Keratinocyte (primary cell): Measurements from ENCODE around the gene MAZ. TPM values are rescaled to one million over a fixed set of nuclear protein-coding genes. Genes with fewer than 3 reads are reported as not detected.

ENCODE experiments used
- DNase-seq: peaks from one replicate; pipeline ENCODE4 v3.0.0-alpha.2; 2011; ENCODE audit warnings: low read depth, missing footprints, low spot score
- FAIRE-seq: peaks from 2 replicates; lab custom pipeline; 2011; peaks lifted over from hg19 to GRCh38; lab: Jason Lieb, UNC
- H2AFZ ChIP-seq: 2 replicates; pipeline ENCODE4 v1.6.0; 2012; ENCODE audit warnings: low read length, control low read depth, inconsistent platforms; ENCODE audit not compliant: control insufficient read depth
- H3K27ac ChIP-seq: 2 replicates; pipeline ENCODE4 v1.5.1; 2011; ENCODE audit warnings: low read length; ENCODE audit not compliant: control insufficient read depth, insufficient read depth
- H3K27me3 ChIP-seq: 3 replicates; pipeline ENCODE4 v1.6.0; 2011; ENCODE audit warnings: low read length; ENCODE audit not compliant: control insufficient read depth, insufficient read depth; ENCODE audit errors: extremely low read depth
- H3K36me3 ChIP-seq, 2 experiments: 2 replicates in 1 of 2; 3 replicates in 1 of 2; pipeline ENCODE4 v1.5.1; 2011; ENCODE audit warnings: low read length in 2 of 2, mild to moderate bottlenecking in 1 of 2; ENCODE audit not compliant: control insufficient read depth in 2 of 2, insufficient read depth in 2 of 2; ENCODE audit errors: extremely low read depth in 1 of 2
- H3K4me1 ChIP-seq: 3 replicates; pipeline ENCODE4 v1.5.1; 2011; ENCODE audit warnings: low read length; ENCODE audit not compliant: control insufficient read depth, insufficient read depth; ENCODE audit errors: extremely low read depth
- H3K4me2 ChIP-seq: 3 replicates; pipeline ENCODE4 v1.6.0; 2011; ENCODE audit warnings: low read depth, low read length; ENCODE audit not compliant: control insufficient read depth, insufficient read depth; ENCODE audit errors: extremely low read depth
- H3K4me3 ChIP-seq, 3 experiments: fragments of 200-600 bp in 1 of 3; sonication (generic) in 1 of 3; 2 replicates in 2 of 3; 3 replicates in 1 of 3; pipeline ENCODE4 v1.5.1; 2011 to 2016; ENCODE audit warnings: low read length in 3 of 3, mild to moderate bottlenecking in 3 of 3, control low read depth in 2 of 3, inconsistent platforms in 1 of 3, low read depth in 1 of 3, mixed read lengths in 1 of 3, mixed run types in 1 of 3, moderate library complexity in 1 of 3; ENCODE audit not compliant: control insufficient read depth in 2 of 3, insufficient read depth in 2 of 3; ENCODE audit errors: extremely low read depth in 1 of 3
- H3K79me2 ChIP-seq: 2 replicates; pipeline ENCODE4 v1.6.0; 2012; ENCODE audit warnings: low read length; ENCODE audit not compliant: control insufficient read depth, insufficient read depth
- H3K9ac ChIP-seq: 3 replicates; pipeline ENCODE4 v1.6.0; 2011; ENCODE audit warnings: low read length; ENCODE audit not compliant: control insufficient read depth, insufficient read depth; ENCODE audit errors: extremely low read depth
- H3K9me1 ChIP-seq: 3 replicates; pipeline ENCODE4 v1.6.0; 2011; ENCODE audit warnings: low read length; ENCODE audit not compliant: control insufficient read depth, insufficient read depth; ENCODE audit errors: extremely low read depth
- H3K9me3 ChIP-seq: 2 replicates; pipeline ENCODE4 v1.5.1; 2012; ENCODE audit warnings: low read depth, low read length; ENCODE audit not compliant: control insufficient read depth
- H4K20me1 ChIP-seq: 3 replicates; pipeline ENCODE4 v1.6.0; 2011; ENCODE audit warnings: low read length; ENCODE audit not compliant: control insufficient read depth, insufficient read depth; ENCODE audit errors: extremely low read depth
- CTCF ChIP-seq, 3 experiments: IDR thresholded peaks in 1 of 3; conservative IDR thresholded peaks in 1 of 3; optimal IDR thresholded peaks in 1 of 3; 2 replicates in 2 of 3; 3 replicates in 1 of 3; pipeline versions ENCODE3 to v1.5.1; 2011; ENCODE audit warnings: low read length in 3 of 3, mild to moderate bottlenecking in 3 of 3, moderate library complexity in 2 of 3, control low read depth in 1 of 3, inconsistent platforms in 1 of 3; ENCODE audit not compliant: insufficient read depth in 2 of 3; ENCODE audit errors: extremely low read depth in 1 of 3
- EZH2 ChIP-seq: IDR thresholded peaks from one replicate; pipeline ENCODE4 v1.6.1; 2012; ENCODE audit warnings: inconsistent platforms, mild to moderate bottlenecking, low read length, moderate library complexity
- dilution Hi-C: fragments of 300-500 bp; cut with MboI; formaldehyde crosslinking; loops from one replicate; pipeline ENCODE4 v1.7.0; 2020; ENCODE audit warnings: low sequenced_read_pairs; ENCODE audit not compliant: extremely low pct_ligation_motif_present
- polyA plus RNA-seq, 5 experiments: library from polyadenylated mRNA; depleted of rRNA in 3 of 5; stranded (reverse) in 3 of 5; stranded (forward) in 1 of 5; unstranded in 1 of 5; fragments of >200 nt; gene quantifications; 1 replicate in 1 of 5; 2 replicates in 3 of 5; 3 replicates in 1 of 5; pipeline versions ENCODE4 v1.2.1 to v1.2.3, GENCODE V29; 2011 to 2012; ENCODE audit warnings: missing spikeins in 2 of 5, low read depth in 1 of 5, low replicate concordance in 1 of 5

The MAZ gene
- polyA plus RNA-seq, 1 donor (not counting 4 experiments of a cell fraction or from before 2014, with no cell fraction given) = 48.5 TPM

- Histone ChIP-seq H3K9me1 (peaks cover 2% of the 10 kb centered on the region), H2AFZ (peak within 1 kb of the TSS; percentile 33), H3K4me2 (peak within 1 kb of the TSS; percentile 94), H3K4me3 (peak within 1 kb of the TSS; percentile 23 to 72 (median 53)), H3K9ac (peak within 1 kb of the TSS; percentile 47), H3K79me2 (peaks cover 26% of the 10 kb centered on the region), H3K27ac (peak within 1 kb of the TSS; percentile 26), H4K20me1 (no peaks in the 10 kb centered on the region), H3K36me3 (peaks cover 5 to 9% of the 10 kb centered on the region in 2 experiments), H3K9me3 (no peaks in the 10 kb centered on the region), H3K27me3 (peaks cover 15% of the 10 kb centered on the region), H3K4me1 (peaks cover 35% of the 10 kb centered on the region)
- dilution Hi-C loops = no loop called here
- DNase-seq (no peak), FAIRE-seq (no peak)
- TF ChIP-seq EZH2 (peak; percentile 72), CTCF (optimal IDR thresholded peaks at IDR 0.05 in 1 of 3, IDR thresholded peaks at IDR 0.05 in 1 of 3, conservative IDR thresholded peaks at IDR 0.05 in 1 of 3; ENCODE audit: extremely low read depth in 1 of 3, insufficient read depth in 2 of 3, low read length in 3 of 3) (no peak)
Measured at GRCh38 chr16:29811896-29812665, 5.8 kb downstream of the MAZ start, which contains the start of gene PRRT2. Gene PRRT2 (plus strand): TSS chr16:29812193. CDS start chr16:29813055, 862 bp downstream.

GRCh38 chr16:29812754-29813643 is 6.7 kb downstream of the MAZ start:
- FAIRE-seq (no peak), DNase-seq (no peak)
- Histone ChIP-seq H3K27me3 (peaks cover 15% of the 10 kb centered on the region), H3K27ac (no peak overlapping the region), H3K79me2 (peaks cover 22% of the 10 kb centered on the region), H3K4me2 (no peak overlapping the region), H3K36me3 (peaks cover 5 to 9% of the 10 kb centered on the region in 2 experiments), H2AFZ (no peak overlapping the region), H3K9ac (no peak overlapping the region), H3K9me1 (peaks cover 2% of the 10 kb centered on the region), H3K4me3 (no peak overlapping the region), H3K4me1 (peaks cover 43% of the 10 kb centered on the region), H4K20me1 (no peaks in the 10 kb centered on the region), H3K9me3 (no peaks in the 10 kb centered on the region)
- TF ChIP-seq EZH2 (peak; percentile 54), CTCF (optimal IDR thresholded peaks at IDR 0.05 in 1 of 3, IDR thresholded peaks at IDR 0.05 in 1 of 3, conservative IDR thresholded peaks at IDR 0.05 in 1 of 3; ENCODE audit: extremely low read depth in 1 of 3, insufficient read depth in 2 of 3, low read length in 3 of 3) (no peak)
- dilution Hi-C loops = no loop called here
